DND-41 (cell line): ENCODE results near the gene DPYSL4.

Experiments
- ATAC-seq: fragments of 200-7000 bp; cut with Tn5 transposase; 3 replicates; pipeline ENCODE4 v1.9.1; 2021; ENCODE audit warnings: low read depth; ENCODE audit not compliant: insufficient read depth
- DNase-seq: peaks from one replicate; pipeline ENCODE4 v3.0.0-alpha.2; 2020
- H2AFZ ChIP-seq: 2 replicates; pipeline ENCODE4 v1.6.0; 2012; ENCODE audit warnings: low read depth, low read length
- H3K27ac ChIP-seq: 2 replicates; pipeline ENCODE4 v1.5.1; 2012; ENCODE audit warnings: low read length, inconsistent platforms
- H3K27me3 ChIP-seq: fragments of 200-600 bp; sonication (generic); 2 replicates; pipeline ENCODE4 v1.6.0; 2012; ENCODE audit warnings: low read length, mild to moderate bottlenecking, inconsistent platforms; ENCODE audit not compliant: insufficient read depth, poor library complexity
- H3K36me3 ChIP-seq: 2 replicates; pipeline ENCODE4 v1.5.1; 2012; ENCODE audit warnings: low read length, inconsistent platforms; ENCODE audit not compliant: insufficient read depth
- H3K4me1 ChIP-seq: 2 replicates; pipeline ENCODE4 v1.5.1; 2012; ENCODE audit warnings: mild to moderate bottlenecking, low read length; ENCODE audit not compliant: insufficient read depth
- H3K4me2 ChIP-seq: 2 replicates; pipeline ENCODE4 v1.6.0; 2012; ENCODE audit warnings: mild to moderate bottlenecking, moderate library complexity, low read length, inconsistent platforms; ENCODE audit not compliant: insufficient read depth
- H3K4me3 ChIP-seq, 2 experiments: fragments of 200-600 bp in 1 of 2; shearing (Covaris generic) in 1 of 2; 2 replicates each; pipeline ENCODE4 v1.5.1; 2012 to 2016; ENCODE audit warnings: inconsistent platforms in 2 of 2, low read length in 2 of 2, mild to moderate bottlenecking in 2 of 2, low read depth in 1 of 2, moderate library complexity in 1 of 2
- H3K79me2 ChIP-seq: 2 replicates; pipeline ENCODE4 v1.6.0; 2012; ENCODE audit warnings: low read length, inconsistent platforms; ENCODE audit not compliant: insufficient read depth
- H3K9ac ChIP-seq: 2 replicates; pipeline ENCODE4 v1.6.0; 2012; ENCODE audit warnings: low read depth, mild to moderate bottlenecking, inconsistent platforms, low read length, moderate library complexity
- H3K9me3 ChIP-seq: 2 replicates; pipeline ENCODE4 v1.5.1; 2012; ENCODE audit warnings: low read length, moderate library complexity, mild to moderate bottlenecking, inconsistent platforms; ENCODE audit not compliant: insufficient read depth, severe bottlenecking
- H4K20me1 ChIP-seq: 2 replicates; pipeline ENCODE4 v1.6.0; 2012; ENCODE audit warnings: low read length; ENCODE audit not compliant: insufficient read depth
- EZH2 ChIP-seq: IDR thresholded peaks from 3 replicates; pipeline ENCODE4 v1.6.1; 2012; ENCODE audit warnings: borderline replicate concordance, low read depth, mild to moderate bottlenecking, moderate library complexity, low read length, inconsistent platforms; ENCODE audit not compliant: severe bottlenecking
- TF ChIP-seq, protein P1 (sequence below): IDR thresholded peaks from 2 replicates; pipeline ENCODE4 v1.5.1; 2012; ENCODE audit warnings: borderline replicate concordance, low read length, moderate library complexity, mild to moderate bottlenecking; ENCODE audit not compliant: poor library complexity, severe bottlenecking; ENCODE audit errors: extremely low read depth

The DPYSL4 gene

DNA sequence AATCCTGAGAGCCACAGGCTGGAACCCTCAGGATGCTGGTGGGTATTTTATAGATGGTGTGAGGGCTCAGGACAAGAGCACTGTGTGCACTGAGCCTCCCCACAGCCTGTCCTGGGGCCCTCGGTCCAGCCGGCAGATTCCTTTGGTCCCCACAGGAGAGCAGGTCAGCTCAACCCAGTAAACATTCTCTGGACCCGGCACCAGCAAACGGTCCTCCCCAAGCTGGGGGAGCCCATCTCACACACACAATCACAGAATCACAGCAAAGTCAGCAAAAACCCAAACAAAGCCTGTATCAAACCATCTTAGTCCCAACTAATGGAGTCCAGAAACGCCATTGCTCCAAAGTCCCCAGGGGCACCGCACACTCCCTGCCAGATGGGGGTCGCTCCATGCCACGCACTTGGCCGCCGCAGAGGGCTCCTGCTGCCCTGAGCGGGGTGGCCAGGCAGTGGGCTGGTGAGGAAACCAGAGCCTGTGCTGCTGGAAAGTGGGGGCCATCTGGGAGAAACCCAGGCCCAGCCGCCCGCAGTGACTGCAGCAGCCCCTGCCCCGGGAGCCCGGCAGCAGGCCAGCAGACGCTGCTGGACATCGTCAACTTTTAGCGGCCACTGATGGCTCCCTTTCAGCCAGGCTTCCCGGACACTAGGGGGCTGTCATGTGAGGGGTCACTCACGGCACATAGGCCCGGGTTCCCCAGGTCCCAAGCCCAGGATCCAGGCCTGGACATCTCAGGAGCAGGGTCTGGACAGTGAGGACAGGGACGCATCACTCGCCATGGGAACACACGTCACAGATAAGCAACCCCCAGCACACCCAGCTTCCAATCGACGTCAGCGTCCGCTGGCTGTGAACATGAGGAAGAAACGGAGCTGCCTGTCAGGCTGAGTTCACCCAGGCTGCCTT, 52.6 kb downstream of the DPYSL4 start:
- Histone ChIP-seq H3K79me2 (no peaks in the 10 kb centered on the region), H3K27ac (no peak overlapping the region), H3K9ac (no peak overlapping the region), H2AFZ (no peak overlapping the region), H3K4me2 (no peak overlapping the region), H3K27me3 (no peaks in the 10 kb centered on the region), H3K9me3 (no peaks in the 10 kb centered on the region), H3K4me3 (no peak overlapping the region), H3K36me3 (no peaks in the 10 kb centered on the region), H3K4me1 (no peaks in the 10 kb centered on the region), H4K20me1 (no peaks in the 10 kb centered on the region; the same call in 1 of the 2 replicates)
- DNase-seq, result no peak
- no peak for TF ChIP-seq EZH2
- TF ChIP-seq, protein P1, sequence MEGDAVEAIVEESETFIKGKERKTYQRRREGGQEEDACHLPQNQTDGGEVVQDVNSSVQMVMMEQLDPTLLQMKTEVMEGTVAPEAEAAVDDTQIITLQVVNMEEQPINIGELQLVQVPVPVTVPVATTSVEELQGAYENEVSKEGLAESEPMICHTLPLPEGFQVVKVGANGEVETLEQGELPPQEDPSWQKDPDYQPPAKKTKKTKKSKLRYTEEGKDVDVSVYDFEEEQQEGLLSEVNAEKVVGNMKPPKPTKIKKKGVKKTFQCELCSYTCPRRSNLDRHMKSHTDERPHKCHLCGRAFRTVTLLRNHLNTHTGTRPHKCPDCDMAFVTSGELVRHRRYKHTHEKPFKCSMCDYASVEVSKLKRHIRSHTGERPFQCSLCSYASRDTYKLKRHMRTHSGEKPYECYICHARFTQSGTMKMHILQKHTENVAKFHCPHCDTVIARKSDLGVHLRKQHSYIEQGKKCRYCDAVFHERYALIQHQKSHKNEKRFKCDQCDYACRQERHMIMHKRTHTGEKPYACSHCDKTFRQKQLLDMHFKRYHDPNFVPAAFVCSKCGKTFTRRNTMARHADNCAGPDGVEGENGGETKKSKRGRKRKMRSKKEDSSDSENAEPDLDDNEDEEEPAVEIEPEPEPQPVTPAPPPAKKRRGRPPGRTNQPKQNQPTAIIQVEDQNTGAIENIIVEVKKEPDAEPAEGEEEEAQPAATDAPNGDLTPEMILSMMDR, result no peak
- ATAC-seq, result no peak

DNA sequence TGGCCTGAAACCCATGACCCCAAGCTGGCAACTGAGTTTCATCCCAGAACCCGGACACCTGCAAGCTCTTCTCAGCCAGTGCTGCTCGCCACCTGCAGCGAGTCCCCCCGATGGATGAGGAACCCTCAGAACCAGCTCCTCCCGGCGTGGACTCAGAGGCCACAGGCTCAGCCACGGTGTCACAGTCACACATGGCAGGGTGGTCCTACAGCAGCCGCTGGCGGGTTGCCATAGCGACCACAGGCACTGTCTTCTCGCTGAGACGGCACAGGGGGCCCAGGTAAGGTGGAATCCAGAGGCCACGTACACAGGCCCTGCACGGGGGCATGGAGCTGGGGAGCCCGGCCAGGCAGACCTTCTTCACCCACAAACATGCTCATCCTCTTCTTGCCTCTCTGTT, 53.4 kb downstream of the DPYSL4 start:
- Histone ChIP-seq H2AFZ (no peak overlapping the region), H3K4me2 (no peak overlapping the region), H3K79me2 (no peaks in the 10 kb centered on the region), H3K27me3 (no peaks in the 10 kb centered on the region), H3K27ac (no peak overlapping the region), H4K20me1 (no peaks in the 10 kb centered on the region; the same call in 1 of the 2 replicates), H3K4me3 (no peak overlapping the region), H3K36me3 (no peaks in the 10 kb centered on the region), H3K4me1 (no peaks in the 10 kb centered on the region), H3K9ac (no peak overlapping the region), H3K9me3 (no peaks in the 10 kb centered on the region)
- no peak for TF ChIP-seq EZH2
- TF ChIP-seq, protein P1, result no peak
- DNase-seq, result no peak
- no peak for ATAC-seq

DNA sequence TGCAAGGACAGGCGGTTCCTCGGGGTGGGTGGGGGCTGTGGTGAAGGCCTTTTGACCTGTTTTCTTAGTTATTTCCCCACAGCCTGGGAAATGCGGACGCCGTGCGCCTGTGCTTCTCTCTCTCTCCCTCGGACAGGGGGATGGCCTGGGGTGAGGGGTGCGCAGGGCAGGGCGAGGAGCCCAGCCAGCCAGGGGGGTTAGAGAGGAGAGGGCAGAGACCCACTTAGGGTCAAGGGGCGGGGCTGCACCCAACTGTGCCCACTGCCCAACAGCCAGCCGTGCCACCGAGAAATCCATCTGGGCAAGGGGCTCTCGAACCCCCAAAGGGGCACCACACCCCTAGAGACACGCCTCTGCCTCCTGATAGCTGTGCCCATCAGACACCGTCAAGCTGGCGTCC, 53.8 kb downstream of the DPYSL4 start:
- Histone ChIP-seq H3K4me1 (no peaks in the 10 kb centered on the region), H2AFZ (no peak overlapping the region), H4K20me1 (no peaks in the 10 kb centered on the region; the same call in 1 of the 2 replicates), H3K9ac (no peak overlapping the region), H3K4me2 (no peak overlapping the region), H3K9me3 (no peaks in the 10 kb centered on the region), H3K4me3 (no peak overlapping the region), H3K79me2 (no peaks in the 10 kb centered on the region), H3K27ac (no peak overlapping the region), H3K36me3 (no peaks in the 10 kb centered on the region), H3K27me3 (no peaks in the 10 kb centered on the region)
- ATAC-seq, result no peak
- no peak for TF ChIP-seq EZH2
- TF ChIP-seq, protein P1, result no peak
- no peak for DNase-seq
